GM23338 (cell line): ENCODE results near the gene BRD7. TPM values are rescaled to one million over a fixed set of nuclear protein-coding genes. Genes with fewer than 3 reads are reported as not detected.

Experiments
- ATAC-seq: fragments of 200-7000 bp; cut with Tn5 transposase; 3 replicates; pipeline ENCODE4 v1.9.1; 2020
- DNase-seq: peaks from one replicate; pipeline ENCODE4 v3.0.0-alpha.2; 2015; ENCODE audit warnings: low spot score
- H2AFZ ChIP-seq: fragments of 200-600 bp; sonication (generic); 2 replicates; pipeline ENCODE4 v1.8.0; 2016; ENCODE audit warnings: antibody characterized with exemption, mild to moderate bottlenecking, moderate library complexity
- H3F3A ChIP-seq: fragments of 200-600 bp; sonication (generic); replicated peaks from 2 replicates; pipeline ENCODE4 v1.8.0; 2017; ENCODE audit warnings: antibody characterized with exemption, mixed run types, low read depth
- H3K27ac ChIP-seq: fragments of 200-600 bp; sonication (generic); 2 replicates; pipeline ENCODE4 v1.6.1; 2016; ENCODE audit warnings: low read depth
- H3K27me3 ChIP-seq: fragments of 200-600 bp; sonication (generic); 2 replicates; pipeline ENCODE4 v1.8.0; 2016; ENCODE audit warnings: mild to moderate bottlenecking, mixed run types, moderate library complexity; ENCODE audit not compliant: insufficient read depth
- H3K36me3 ChIP-seq: fragments of 200-600 bp; sonication (generic); 2 replicates; pipeline ENCODE4 v1.8.0; 2016; ENCODE audit warnings: mild to moderate bottlenecking; ENCODE audit not compliant: insufficient read depth
- H3K4me1 ChIP-seq: fragments of 200-600 bp; sonication (generic); 2 replicates; pipeline ENCODE4 v1.8.0; 2016; ENCODE audit warnings: mild to moderate bottlenecking, moderate library complexity; ENCODE audit not compliant: insufficient read depth
- H3K4me2 ChIP-seq: fragments of 200-600 bp; sonication (generic); 2 replicates; pipeline ENCODE4 v1.7.1; 2017; ENCODE audit warnings: mixed run types
- H3K4me3 ChIP-seq: fragments of 200-600 bp; sonication (generic); 2 replicates; pipeline ENCODE4 v1.6.1; 2016; ENCODE audit warnings: mixed run types
- H3K79me2 ChIP-seq: fragments of 200-600 bp; sonication (generic); replicated peaks from 2 replicates; pipeline ENCODE4 v1.8.0; 2017; ENCODE audit warnings: mild to moderate bottlenecking; ENCODE audit not compliant: insufficient read depth
- H3K9me2 ChIP-seq: fragments of 200-600 bp; sonication (generic); 2 replicates; pipeline ENCODE4 v1.8.0; 2017; ENCODE audit not compliant: insufficient read depth
- H4K20me1 ChIP-seq: fragments of 200-600 bp; sonication (generic); replicated peaks from 2 replicates; pipeline ENCODE4 v1.8.0; 2017; ENCODE audit warnings: mild to moderate bottlenecking; ENCODE audit not compliant: insufficient read depth
- H3K27ac Mint-ChIP-seq: 2 replicates; pipeline ENCODE4 v1.8.0; 2020; ENCODE audit warnings: inconsistent platforms, mild to moderate bottlenecking, moderate library complexity, mixed read lengths
- H3K27me3 Mint-ChIP-seq: 3 replicates; pipeline ENCODE4 v1.8.0; 2022; ENCODE audit warnings: low read depth, mild to moderate bottlenecking, moderate library complexity, mixed read lengths, inconsistent platforms; ENCODE audit not compliant: insufficient read depth, poor library complexity
- H3K36me3 Mint-ChIP-seq: 3 replicates; pipeline ENCODE4 v1.8.0; 2021; ENCODE audit warnings: low read depth, mild to moderate bottlenecking, inconsistent platforms, moderate library complexity, mixed read lengths
- H3K4me1 Mint-ChIP-seq: 3 replicates; pipeline ENCODE4 v1.8.0; 2020; ENCODE audit warnings: mild to moderate bottlenecking, inconsistent platforms, mixed read lengths
- H3K4me3 Mint-ChIP-seq: 3 replicates; pipeline ENCODE4 v1.8.0; 2021; ENCODE audit warnings: moderate library complexity, mild to moderate bottlenecking, inconsistent platforms, mixed read lengths
- H3K9me3 Mint-ChIP-seq: 3 replicates; pipeline ENCODE4 v1.8.0; 2020; ENCODE audit warnings: moderate library complexity, mild to moderate bottlenecking, inconsistent platforms, mixed read lengths
- CREB1 ChIP-seq: fragments of 250-450 bp; sonication (Bioruptor Pico); IDR thresholded peaks from 2 replicates; pipeline ENCODE4 v1.5.0; 2020; ENCODE audit warnings: low read depth, mild to moderate bottlenecking, moderate library complexity
- ETS1 ChIP-seq: IDR thresholded peaks from 2 replicates; pipeline ENCODE4 v1.6.1; 2016; ENCODE audit warnings: antibody characterized with exemption
- EZH2 ChIP-seq: fragments of 200-600 bp; sonication (generic); IDR thresholded peaks from one replicate; pipeline ENCODE4 v1.8.0; 2017; ENCODE audit warnings: antibody characterized with exemption, mild to moderate bottlenecking, low read depth; ENCODE audit not compliant: unreplicated experiment
- EZH2phosphoT487 ChIP-seq: fragments of 200-600 bp; sonication (generic); IDR thresholded peaks from one replicate; pipeline ENCODE4 v1.8.1; 2018; ENCODE audit warnings: antibody characterized with exemption; ENCODE audit not compliant: unreplicated experiment
- JUNB ChIP-seq: IDR thresholded peaks from one replicate; pipeline ENCODE4 v1.6.1; 2016; ENCODE audit warnings: antibody characterized with exemption; ENCODE audit not compliant: unreplicated experiment
- NANOG ChIP-seq: IDR thresholded peaks from 2 replicates; pipeline ENCODE4 v1.6.1; 2016; ENCODE audit warnings: antibody characterized with exemption, borderline replicate concordance
- POLR2AphosphoS5 ChIP-seq: IDR thresholded peaks from 2 replicates; pipeline ENCODE4 v1.6.1; 2016; ENCODE audit warnings: antibody characterized with exemption, low read depth
- REST ChIP-seq: IDR thresholded peaks from one replicate; pipeline ENCODE4 v1.6.1; 2018; ENCODE audit warnings: antibody characterized with exemption; ENCODE audit not compliant: unreplicated experiment
- STAT1 ChIP-seq: IDR thresholded peaks from one replicate; pipeline ENCODE4 v1.6.1; 2016; ENCODE audit warnings: antibody characterized with exemption; ENCODE audit not compliant: unreplicated experiment
- ZNF114 ChIP-seq: fragments of 250-450 bp; sonication (Bioruptor Pico); IDR thresholded peaks from 2 replicates; pipeline ENCODE4 v1.5.0; 2020; ENCODE audit warnings: mild to moderate bottlenecking, moderate library complexity
- ZNF331 ChIP-seq: fragments of 250-450 bp; sonication (Bioruptor Pico); IDR thresholded peaks from 2 replicates; pipeline ENCODE4 v1.5.0; 2020; ENCODE audit warnings: low read depth, mild to moderate bottlenecking, moderate library complexity
- polyA plus RNA-seq: library from polyadenylated mRNA; unstranded; fragments of >200 nt; fragmentation: Nextera tagmentation; extraction: Ambion mirVana; gene quantifications from 2 replicates; pipeline ENCODE4 v1.2.1, GENCODE V29; 2016
- total RNA-seq: library from RNA; depleted of rRNA; stranded (reverse); fragments of >200 nt; shearing (Covaris generic); gene quantifications from 2 replicates; pipeline ENCODE4 v1.2.3, GENCODE V29; 2014
- TF ChIP-seq, protein P1 (sequence below): fragments of 250-450 bp; sonication (Bioruptor Pico); IDR thresholded peaks from 2 replicates; pipeline ENCODE4 v1.5.0; 2020; ENCODE audit warnings: mild to moderate bottlenecking, moderate library complexity
- TF ChIP-seq, protein P2 (sequence below), 2 experiments: fragments of 200-600 bp in 1 of 2; sonication (generic) in 1 of 2; conservative IDR thresholded peaks; 2 replicates each; pipeline versions ENCODE4 v1.5.1 to v1.6.1; 2016 to 2017; ENCODE audit warnings: antibody characterized with exemption in 2 of 2, low read depth in 2 of 2, mild to moderate bottlenecking in 2 of 2, moderate library complexity in 1 of 2

BRD7 gene
- total and polyA plus RNA-seq, 2 experiments from 2014 or later = 93.0 to 149 TPM

DNA sequence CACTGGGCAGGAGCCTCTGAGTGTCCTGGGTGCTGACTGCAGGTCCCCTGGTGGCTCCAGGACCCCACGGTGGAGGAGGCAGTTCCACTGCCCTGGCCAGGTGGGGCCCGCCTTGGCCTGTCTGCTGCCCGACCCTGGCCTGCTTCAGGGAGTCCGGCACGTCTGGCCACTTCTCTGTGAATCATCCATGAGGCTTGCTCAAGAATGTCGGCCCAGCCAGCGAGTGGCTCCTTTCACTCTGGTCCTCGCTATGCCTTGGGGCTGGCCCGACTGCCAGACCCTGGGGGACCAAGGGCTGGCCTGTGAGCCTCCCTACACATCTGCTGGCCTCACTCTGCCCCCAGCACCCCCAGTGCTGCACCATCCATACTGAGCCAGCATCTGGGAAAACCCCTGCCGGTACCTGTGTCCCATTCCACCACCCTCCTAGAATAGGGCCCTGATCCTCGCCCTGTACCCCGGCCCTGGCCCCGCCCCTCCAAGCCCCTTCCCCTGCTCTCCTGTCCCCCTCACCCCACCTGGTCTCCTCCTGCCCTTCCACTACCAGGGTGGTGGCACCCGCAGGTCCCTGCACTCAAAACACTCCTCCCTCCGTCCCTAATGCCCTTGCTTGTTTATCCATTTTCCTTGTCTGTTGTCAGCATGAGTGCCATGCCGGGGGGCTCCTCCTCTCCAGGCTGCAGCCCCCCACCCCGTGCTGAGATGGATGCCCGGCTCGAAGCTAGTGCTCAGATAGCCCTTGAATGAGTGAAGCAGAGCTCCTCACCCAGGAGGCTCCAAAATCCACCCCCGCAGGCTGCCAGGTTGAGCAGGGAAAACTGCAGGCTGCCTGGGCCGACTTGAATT is 66.9 kb downstream of the BRD7 start:
- no peaks in the 10 kb centered on the region for H3F3A ChIP-seq
- no peaks in the 10 kb centered on the region for H3K4me1 Mint-ChIP-seq
- H3K27ac ChIP-seq = no peak overlapping the region
- no peaks in the 10 kb centered on the region for H3K79me2 ChIP-seq
- H3K36me3 ChIP-seq = no peaks in the 10 kb centered on the region
- DNase-seq (no peak), ATAC-seq (no peak)
- no peak overlapping the region for H3K4me2 ChIP-seq
- TF ChIP-seq CREB1 (CRISPR knock-in tag) (no peak), ETS1 (no peak), REST (no peak), STAT1 (no peak), EZH2 (no peak), ZNF331 (CRISPR knock-in tag) (no peak), ZNF114 (no peak), EZH2phosphoT487 (no peak), POLR2AphosphoS5 (no peak), NANOG (no peak), JUNB (no peak)
- TF ChIP-seq, protein P1, sequence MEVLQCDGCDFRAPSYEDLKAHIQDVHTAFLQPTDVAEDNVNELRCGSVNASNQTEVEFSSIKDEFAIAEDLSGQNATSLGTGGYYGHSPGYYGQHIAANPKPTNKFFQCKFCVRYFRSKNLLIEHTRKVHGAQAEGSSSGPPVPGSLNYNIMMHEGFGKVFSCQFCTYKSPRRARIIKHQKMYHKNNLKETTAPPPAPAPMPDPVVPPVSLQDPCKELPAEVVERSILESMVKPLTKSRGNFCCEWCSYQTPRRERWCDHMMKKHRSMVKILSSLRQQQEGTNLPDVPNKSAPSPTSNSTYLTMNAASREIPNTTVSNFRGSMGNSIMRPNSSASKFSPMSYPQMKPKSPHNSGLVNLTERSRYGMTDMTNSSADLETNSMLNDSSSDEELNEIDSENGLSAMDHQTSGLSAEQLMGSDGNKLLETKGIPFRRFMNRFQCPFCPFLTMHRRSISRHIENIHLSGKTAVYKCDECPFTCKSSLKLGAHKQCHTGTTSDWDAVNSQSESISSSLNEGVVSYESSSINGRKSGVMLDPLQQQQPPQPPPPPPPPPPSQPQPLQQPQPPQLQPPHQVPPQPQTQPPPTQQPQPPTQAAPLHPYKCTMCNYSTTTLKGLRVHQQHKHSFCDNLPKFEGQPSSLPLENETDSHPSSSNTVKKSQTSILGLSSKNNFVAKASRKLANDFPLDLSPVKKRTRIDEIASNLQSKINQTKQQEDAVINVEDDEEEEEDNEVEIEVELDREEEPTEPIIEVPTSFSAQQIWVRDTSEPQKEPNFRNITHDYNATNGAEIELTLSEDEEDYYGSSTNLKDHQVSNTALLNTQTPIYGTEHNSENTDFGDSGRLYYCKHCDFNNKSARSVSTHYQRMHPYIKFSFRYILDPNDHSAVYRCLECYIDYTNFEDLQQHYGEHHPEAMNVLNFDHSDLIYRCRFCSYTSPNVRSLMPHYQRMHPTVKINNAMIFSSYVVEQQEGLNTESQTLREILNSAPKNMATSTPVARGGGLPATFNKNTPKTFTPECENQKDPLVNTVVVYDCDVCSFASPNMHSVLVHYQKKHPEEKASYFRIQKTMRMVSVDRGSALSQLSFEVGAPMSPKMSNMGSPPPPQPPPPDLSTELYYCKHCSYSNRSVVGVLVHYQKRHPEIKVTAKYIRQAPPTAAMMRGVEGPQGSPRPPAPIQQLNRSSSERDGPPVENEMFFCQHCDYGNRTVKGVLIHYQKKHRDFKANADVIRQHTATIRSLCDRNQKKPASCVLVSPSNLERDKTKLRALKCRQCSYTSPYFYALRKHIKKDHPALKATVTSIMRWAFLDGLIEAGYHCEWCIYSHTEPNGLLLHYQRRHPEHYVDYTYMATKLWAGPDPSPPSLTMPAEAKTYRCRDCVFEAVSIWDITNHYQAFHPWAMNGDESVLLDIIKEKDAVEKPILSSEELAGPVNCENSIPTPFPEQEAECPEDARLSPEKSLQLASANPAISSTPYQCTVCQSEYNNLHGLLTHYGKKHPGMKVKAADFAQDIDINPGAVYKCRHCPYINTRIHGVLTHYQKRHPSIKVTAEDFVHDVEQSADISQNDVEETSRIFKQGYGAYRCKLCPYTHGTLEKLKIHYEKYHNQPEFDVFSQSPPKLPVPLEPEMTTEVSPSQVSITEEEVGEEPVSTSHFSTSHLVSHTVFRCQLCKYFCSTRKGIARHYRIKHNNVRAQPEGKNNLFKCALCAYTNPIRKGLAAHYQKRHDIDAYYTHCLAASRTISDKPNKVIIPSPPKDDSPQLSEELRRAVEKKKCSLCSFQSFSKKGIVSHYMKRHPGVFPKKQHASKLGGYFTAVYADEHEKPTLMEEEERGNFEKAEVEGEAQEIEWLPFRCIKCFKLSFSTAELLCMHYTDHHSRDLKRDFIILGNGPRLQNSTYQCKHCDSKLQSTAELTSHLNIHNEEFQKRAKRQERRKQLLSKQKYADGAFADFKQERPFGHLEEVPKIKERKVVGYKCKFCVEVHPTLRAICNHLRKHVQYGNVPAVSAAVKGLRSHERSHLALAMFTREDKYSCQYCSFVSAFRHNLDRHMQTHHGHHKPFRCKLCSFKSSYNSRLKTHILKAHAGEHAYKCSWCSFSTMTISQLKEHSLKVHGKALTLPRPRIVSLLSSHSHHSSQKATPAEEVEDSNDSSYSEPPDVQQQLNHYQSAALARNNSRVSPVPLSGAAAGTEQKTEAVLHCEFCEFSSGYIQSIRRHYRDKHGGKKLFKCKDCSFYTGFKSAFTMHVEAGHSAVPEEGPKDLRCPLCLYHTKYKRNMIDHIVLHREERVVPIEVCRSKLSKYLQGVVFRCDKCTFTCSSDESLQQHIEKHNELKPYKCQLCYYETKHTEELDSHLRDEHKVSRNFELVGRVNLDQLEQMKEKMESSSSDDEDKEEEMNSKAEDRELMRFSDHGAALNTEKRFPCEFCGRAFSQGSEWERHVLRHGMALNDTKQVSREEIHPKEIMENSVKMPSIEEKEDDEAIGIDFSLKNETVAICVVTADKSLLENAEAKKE (CRISPR knock-in tag) = no peak
- TF ChIP-seq, protein P2, sequence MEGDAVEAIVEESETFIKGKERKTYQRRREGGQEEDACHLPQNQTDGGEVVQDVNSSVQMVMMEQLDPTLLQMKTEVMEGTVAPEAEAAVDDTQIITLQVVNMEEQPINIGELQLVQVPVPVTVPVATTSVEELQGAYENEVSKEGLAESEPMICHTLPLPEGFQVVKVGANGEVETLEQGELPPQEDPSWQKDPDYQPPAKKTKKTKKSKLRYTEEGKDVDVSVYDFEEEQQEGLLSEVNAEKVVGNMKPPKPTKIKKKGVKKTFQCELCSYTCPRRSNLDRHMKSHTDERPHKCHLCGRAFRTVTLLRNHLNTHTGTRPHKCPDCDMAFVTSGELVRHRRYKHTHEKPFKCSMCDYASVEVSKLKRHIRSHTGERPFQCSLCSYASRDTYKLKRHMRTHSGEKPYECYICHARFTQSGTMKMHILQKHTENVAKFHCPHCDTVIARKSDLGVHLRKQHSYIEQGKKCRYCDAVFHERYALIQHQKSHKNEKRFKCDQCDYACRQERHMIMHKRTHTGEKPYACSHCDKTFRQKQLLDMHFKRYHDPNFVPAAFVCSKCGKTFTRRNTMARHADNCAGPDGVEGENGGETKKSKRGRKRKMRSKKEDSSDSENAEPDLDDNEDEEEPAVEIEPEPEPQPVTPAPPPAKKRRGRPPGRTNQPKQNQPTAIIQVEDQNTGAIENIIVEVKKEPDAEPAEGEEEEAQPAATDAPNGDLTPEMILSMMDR (conservative IDR thresholded peaks at IDR 0.05; ENCODE audit: low read depth in 2 of 2) = no peak
- H4K20me1 ChIP-seq = no peaks in the 10 kb centered on the region
- no peak overlapping the region for H3K27ac Mint-ChIP-seq
- no peaks in the 10 kb centered on the region for H3K9me2 ChIP-seq
- H2AFZ ChIP-seq = no peak overlapping the region
- H3K4me1 ChIP-seq = no peaks in the 10 kb centered on the region
- H3K9me3 Mint-ChIP-seq = no peaks in the 10 kb centered on the region; the same call in 2 of the 3 replicates
- no peak overlapping the region for H3K4me3 Mint-ChIP-seq
- H3K27me3 ChIP-seq = no peaks in the 10 kb centered on the region
- H3K27me3 Mint-ChIP-seq = peaks cover 4% of the 10 kb centered on the region
- H3K4me3 ChIP-seq = no peak overlapping the region
- no peaks in the 10 kb centered on the region for H3K36me3 Mint-ChIP-seq
